Type B pancreatic cell (in vitro differentiated cells): ENCODE results near the gene KLF6. TPM values are rescaled to one million over a fixed set of nuclear protein-coding genes. Genes with fewer than 3 reads are reported as not detected.
A peak's percentile ranks its signal among the peaks of the same experiment; 100 is the strongest.

ENCODE experiments used
- DNase-seq: peaks from one replicate; pipeline ENCODE4 v3.0.0; 2021; ENCODE audit warnings: mixed read lengths; ENCODE audit not compliant: unreplicated experiment; ENCODE audit errors: extremely low spot score
- H3K27ac Mint-ChIP-seq: 2 replicates; pipeline ENCODE4 v1.8.0; 2021; ENCODE audit warnings: mild to moderate bottlenecking, mixed read lengths
- H3K27me3 Mint-ChIP-seq: 2 replicates; pipeline ENCODE4 v1.8.0; 2021; ENCODE audit warnings: mixed read lengths
- H3K36me3 Mint-ChIP-seq: 2 replicates; pipeline ENCODE4 v1.8.0; 2021; ENCODE audit warnings: mixed read lengths
- H3K4me1 Mint-ChIP-seq: one replicate; pipeline ENCODE4 v1.8.0; 2021; ENCODE audit warnings: mixed read lengths; ENCODE audit not compliant: unreplicated experiment
- H3K4me3 Mint-ChIP-seq: 2 replicates; pipeline ENCODE4 v1.8.0; 2021; ENCODE audit warnings: mild to moderate bottlenecking, mixed read lengths
- H3K9me3 Mint-ChIP-seq: 2 replicates; pipeline ENCODE4 v1.8.0; 2021; ENCODE audit warnings: mixed read lengths
- CTCF ChIP-seq: fragments of 200-600 bp; sonication (generic); conservative IDR thresholded peaks from 2 replicates; pipeline ENCODE4 v1.5.0; 2021; ENCODE audit warnings: antibody characterized with exemption, mild to moderate bottlenecking
- total RNA-seq: library from RNA; stranded (reverse); gene quantifications from 2 replicates; pipeline ENCODE4 v1.2.1, GENCODE V29; 2021; ENCODE audit warnings: low replicate concordance

The KLF6 gene
- total RNA-seq, 1 donor from 2014 or later = 117 TPM

GRCh38 chr10:3805201-3805790, 20.3 kb upstream of the KLF6 start:
- Mint-ChIP-seq H3K36me3 (no peaks in the 10 kb centered on the region), H3K9me3 (no peaks in the 10 kb centered on the region), H3K27me3 (peaks cover 3% of the 10 kb centered on the region), H3K27ac (peak overlapping the region; percentile 99), H3K4me3 (peak overlapping the region; percentile 35), H3K4me1 (peaks cover 58% of the 10 kb centered on the region)
- no peak for DNase-seq
- TF ChIP-seq CTCF = no peak

- Mint-ChIP-seq H3K36me3 (no peaks in the 10 kb centered on the region), H3K27ac (peak overlapping the region; percentile 84), H3K4me3 (peak overlapping the region; percentile 46), H3K4me1 (peaks cover 51% of the 10 kb centered on the region), H3K27me3 (peaks cover 3% of the 10 kb centered on the region), H3K9me3 (no peaks in the 10 kb centered on the region)
- TF ChIP-seq CTCF = no peak
- DNase-seq = no peak
Observed at GRCh38 chr10:3803927-3804741, 19.1 kb upstream of the KLF6 start.

- H3K9me3 Mint-ChIP-seq = no peaks in the 10 kb centered on the region
- H3K36me3 Mint-ChIP-seq = no peaks in the 10 kb centered on the region
- H3K4me1 Mint-ChIP-seq = peaks cover 43% of the 10 kb centered on the region
- no peak for TF ChIP-seq CTCF
- no peak for DNase-seq
- H3K4me3 Mint-ChIP-seq = no peak overlapping the region
- no peaks in the 10 kb centered on the region for H3K27me3 Mint-ChIP-seq
- H3K27ac Mint-ChIP-seq = peak overlapping the region; percentile 84
Observed at GRCh38 chr10:3803295-3803926, 18.4 kb upstream of the KLF6 start.

- Mint-ChIP-seq H3K36me3 (no peaks in the 10 kb centered on the region), H3K4me3 (no peak overlapping the region), H3K27ac (no peak overlapping the region), H3K27me3 (no peaks in the 10 kb centered on the region), H3K4me1 (peaks cover 41% of the 10 kb centered on the region), H3K9me3 (no peaks in the 10 kb centered on the region)
- DNase-seq = no peak
- no peak for TF ChIP-seq CTCF
Observed at GRCh38 chr10:3802526-3803265, 17.7 kb upstream of the KLF6 start.

- DNase-seq = no peak
- Mint-ChIP-seq H3K4me3 (no peak overlapping the region), H3K9me3 (peaks cover 2% of the 10 kb centered on the region), H3K36me3 (no peaks in the 10 kb centered on the region), H3K27me3 (no peaks in the 10 kb centered on the region), H3K4me1 (peaks cover 30% of the 10 kb centered on the region), H3K27ac (no peak overlapping the region)
- TF ChIP-seq CTCF = no peak
Observed at GRCh38 chr10:3801558-3802192, 16.7 kb upstream of the KLF6 start.
